Endothelial cell of umbilical vein (primary cell): Measurements from ENCODE around the gene SMC4. TPM values are rescaled to one million over a fixed set of nuclear protein-coding genes. Genes with fewer than 3 reads are reported as not detected.

Source experiments
- BruUV-seq: library from RNA; stranded (reverse); fragments of 400-500 nt; replicated peaks from 2 replicates; lab custom pipeline; 2021; lab: Mats Ljungman, UMichigan
- CTCF ChIA-PET: fragments of 300-600, 350-600 bp; sonication (Branson Sonifier 250); formaldehyde crosslinking; loops from one replicate; lab custom pipeline; 2021; ENCODE audit warnings: antibody characterized with exemption, inconsistent platforms; lab: Charles Lee
- POLR2A ChIA-PET: fragments of 300-600, 350-600 bp; sonication (Branson Sonifier 250); formaldehyde crosslinking; loops from one replicate; lab custom pipeline; 2021; ENCODE audit warnings: antibody characterized with exemption, inconsistent platforms; lab: Charles Lee
- DNase-seq: peaks from one replicate; pipeline ENCODE4 v3.0.0-alpha.2; 2011; ENCODE audit warnings: low read depth, low spot score
- FAIRE-seq: peaks from 2 replicates; lab custom pipeline; 2011; peaks lifted over from hg19 to GRCh38; lab: Jason Lieb, UNC
- H2AFZ ChIP-seq: 2 replicates; pipeline ENCODE4 v1.6.0; 2012; ENCODE audit warnings: low read depth, low read length, control low read depth, inconsistent platforms
- H3K27ac ChIP-seq: 2 replicates; pipeline ENCODE4 v1.5.1; 2011; ENCODE audit warnings: low read depth, mild to moderate bottlenecking, control low read depth, low read length, moderate library complexity; ENCODE audit not compliant: insufficient read depth
- H3K27me3 ChIP-seq, 2 experiments: 2 replicates each; pipeline versions ENCODE4 v1.6.0 to v1.6.1; 2011; ENCODE audit warnings: low read length in 2 of 2, mixed read lengths in 1 of 2; ENCODE audit not compliant: control insufficient read depth in 2 of 2, insufficient read depth in 2 of 2
- H3K36me3 ChIP-seq, 2 experiments: 2 replicates in 1 of 2; 3 replicates in 1 of 2; pipeline ENCODE4 v1.5.1; 2011; ENCODE audit warnings: low read length in 2 of 2, mild to moderate bottlenecking in 1 of 2, moderate library complexity in 1 of 2; ENCODE audit not compliant: control insufficient read depth in 2 of 2, insufficient read depth in 2 of 2; ENCODE audit errors: extremely low read depth in 1 of 2
- H3K4me1 ChIP-seq: 3 replicates; pipeline ENCODE4 v1.5.1; 2011; ENCODE audit warnings: mild to moderate bottlenecking, low read length; ENCODE audit not compliant: control insufficient read depth, insufficient read depth; ENCODE audit errors: extremely low read depth
- H3K4me2 ChIP-seq: 2 replicates; pipeline ENCODE4 v1.6.1; 2011; ENCODE audit warnings: low read length, control low read depth, mixed read lengths; ENCODE audit not compliant: insufficient read depth
- H3K4me3 ChIP-seq, 3 experiments: fragments of 200-600 bp in 1 of 3; sonication (generic), shearing (Covaris generic) in 1 of 3; replicated peaks in 1 of 3; 2 replicates each; pipeline ENCODE4 v1.5.1; 2011 to 2016; ENCODE audit warnings: control low read depth in 3 of 3, low read length in 3 of 3, mild to moderate bottlenecking in 2 of 3, inconsistent platforms in 1 of 3, low read depth in 1 of 3, moderate library complexity in 1 of 3; ENCODE audit not compliant: insufficient read depth in 1 of 3
- H3K79me2 ChIP-seq: 2 replicates; pipeline ENCODE4 v1.6.0; 2012; ENCODE audit warnings: low read length, inconsistent platforms; ENCODE audit not compliant: control insufficient read depth, insufficient read depth
- H3K9ac ChIP-seq: replicated peaks from 2 replicates; pipeline ENCODE3; 2011; ENCODE audit warnings: low read length, control low read depth; ENCODE audit not compliant: insufficient read depth; ENCODE audit errors: extremely low read depth
- H3K9me1 ChIP-seq: replicated peaks from 3 replicates; pipeline ENCODE4 v1.6.0; 2011; ENCODE audit warnings: mild to moderate bottlenecking, low read length; ENCODE audit not compliant: control insufficient read depth, insufficient read depth; ENCODE audit errors: extremely low read depth
- H3K9me3 ChIP-seq: replicated peaks from 2 replicates; pipeline ENCODE4 v1.5.1; 2012; ENCODE audit warnings: low read length, inconsistent platforms; ENCODE audit not compliant: control insufficient read depth, insufficient read depth
- H4K20me1 ChIP-seq: replicated peaks from 2 replicates; pipeline ENCODE3; 2011; ENCODE audit warnings: mild to moderate bottlenecking, low read length; ENCODE audit not compliant: control insufficient read depth, insufficient read depth; ENCODE audit errors: extremely low read depth
- CTCF ChIP-seq, 2 donors: IDR thresholded peaks; 1 replicate in 1 of 2; 2 replicates in 1 of 2; pipeline ENCODE4 v1.5.1; 2011; ENCODE audit warnings: low read length in 2 of 2, mild to moderate bottlenecking in 2 of 2, moderate library complexity in 2 of 2, control low read depth in 1 of 2, inconsistent platforms in 1 of 2, low read depth in 1 of 2; ENCODE audit not compliant: insufficient read depth in 1 of 2; ENCODE audit errors: extremely low read depth in 1 of 2
- EZH2 ChIP-seq: IDR thresholded peaks from 2 replicates; pipeline ENCODE4 v1.6.1; 2012; ENCODE audit warnings: borderline replicate concordance, low read depth, mild to moderate bottlenecking, moderate library complexity, low read length, inconsistent platforms; ENCODE audit not compliant: severe bottlenecking
- FOS ChIP-seq: IDR thresholded peaks from 2 replicates; pipeline ENCODE4 v1.6.1; 2011; ENCODE audit warnings: mild to moderate bottlenecking, low read length, moderate library complexity, borderline replicate concordance; ENCODE audit not compliant: insufficient read depth
- GATA2 ChIP-seq: IDR thresholded peaks from 2 replicates; pipeline ENCODE4 v1.7.0; 2011; ENCODE audit warnings: low read depth, mild to moderate bottlenecking, moderate library complexity, mixed read lengths, low read length; ENCODE audit not compliant: insufficient read length, insufficient read depth
- JUN ChIP-seq: IDR thresholded peaks from 2 replicates; pipeline ENCODE4 v1.6.1; 2011; ENCODE audit warnings: borderline replicate concordance, low read depth; ENCODE audit not compliant: insufficient read length, insufficient read depth
- MAX ChIP-seq: IDR thresholded peaks from 2 replicates; pipeline ENCODE4 v1.6.1; 2011; ENCODE audit not compliant: insufficient read depth, insufficient read length
- MYC ChIP-seq: IDR thresholded peaks from one replicate; pipeline ENCODE4 v1.6.1; 2011; ENCODE audit warnings: mild to moderate bottlenecking, low read depth, low read length
- POLR2A ChIP-seq: IDR thresholded peaks from 2 replicates; pipeline ENCODE4 v1.6.1; 2012; ENCODE audit warnings: low read depth, mild to moderate bottlenecking, control low read depth, low read length
- POLR2AphosphoS5 ChIP-seq: IDR thresholded peaks from 2 replicates; pipeline ENCODE4 v1.6.1; 2012; ENCODE audit warnings: low read depth, mild to moderate bottlenecking, control low read depth, low read length, moderate library complexity; ENCODE audit not compliant: insufficient read depth
- dilution Hi-C: fragments of 300-500 bp; cut with MboI; formaldehyde crosslinking; loops from one replicate; pipeline ENCODE4 v1.15.0; 2019; ENCODE audit warnings: low sequenced_read_pairs; ENCODE audit not compliant: extremely low pct_ligation_motif_present
- intact Hi-C: fragments of 100-400 bp; cut with micrococcal nuclease; formaldehyde crosslinking; loops from one replicate; pipeline ENCODE4 v1.10.0; 2022
- polyA plus RNA-seq, 4 experiments: library from polyadenylated mRNA; depleted of rRNA in 3 of 4; stranded (reverse) in 3 of 4; unstranded in 1 of 4; fragments of >200 nt; gene quantifications; 2 replicates each; pipeline versions ENCODE4 v1.2.1 to v1.2.3, GENCODE V29; 2011 to 2012; ENCODE audit warnings: missing spikeins in 1 of 4
- total RNA-seq: library from RNA; stranded (reverse); gene quantifications from 2 replicates; pipeline ENCODE4 v1.2.3, GENCODE V29; 2021

SMC4 gene
- total and polyA plus RNA-seq, 2 donors (not counting 3 experiments of a cell fraction or from before 2014, with no cell fraction given): 32.1 to 153 TPM

- Histone ChIP-seq H3K36me3 (no peaks in the 10 kb centered on the region), H3K4me3 (no peak overlapping the region), H3K27ac (no peak overlapping the region), H3K79me2 (no peaks in the 10 kb centered on the region), H2AFZ (no peak overlapping the region), H3K27me3 (peaks cover 2 to 12% of the 10 kb centered on the region in 2 experiments), H3K4me1 (no peaks in the 10 kb centered on the region), H3K4me2 (no peak overlapping the region), H4K20me1 (no peaks in the 10 kb centered on the region), H3K9ac (no peak overlapping the region), H3K9me1 (no peaks in the 10 kb centered on the region), H3K9me3 (no peaks in the 10 kb centered on the region)
- no peak for DNase-seq
- ChIA-PET CTCF (interaction anchor here (1.3 kb wide), 1 partner anchor 9 kb away, joined by 3 read pairs; no protein-coding TSS in a partner anchor), POLR2A (no interaction called here)
- FAIRE-seq: no peak
- intact Hi-C loops: no loop called here
- dilution Hi-C loops: no loop called here
- TF ChIP-seq EZH2 (no peak), MAX (no peak), GATA2 (no peak), MYC (no peak), POLR2A (no peak), FOS (no peak), JUN (no peak), CTCF (IDR thresholded peaks at IDR 0.05; ENCODE audit: extremely low read depth in 1 of 2, insufficient read depth in 1 of 2, low read depth in 1 of 2, low read length in 2 of 2) (no peak), POLR2AphosphoS5 (no peak)
- no TSS peak for BruUV-seq
These were observed 56.4 kb downstream of the SMC4 start for GRCh38 chr3:160455846-160456245.
